Stomach smooth muscle (tissue), 2 donors: ENCODE results near the gene NRXN3.

Experiments
- H3K27ac ChIP-seq: one replicate; pipeline ENCODE4 v1.7.0; 2013; ENCODE audit warnings: mild to moderate bottlenecking, low read length, inconsistent platforms
- H3K27me3 ChIP-seq, 2 donors: one replicate each; pipeline ENCODE4 v1.7.0; 2013; ENCODE audit warnings: low read length in 2 of 2; ENCODE audit not compliant: insufficient read depth in 2 of 2, control insufficient read depth in 1 of 2
- H3K36me3 ChIP-seq, 2 donors: one replicate each; pipeline ENCODE4 v1.7.0; 2013; ENCODE audit warnings: low read length in 2 of 2; ENCODE audit not compliant: control insufficient read depth in 2 of 2, insufficient read depth in 2 of 2
- H3K4me1 ChIP-seq: one replicate; pipeline ENCODE4 v1.7.0; 2013; ENCODE audit warnings: low read length; ENCODE audit not compliant: control insufficient read depth, insufficient read depth
- H3K4me3 ChIP-seq, 2 donors: one replicate each; pipeline ENCODE4 v1.7.0; 2013; ENCODE audit warnings: low read length in 2 of 2
- H3K9ac ChIP-seq, 2 donors: one replicate each; pipeline ENCODE4 v1.7.0; 2013; ENCODE audit warnings: low read length in 2 of 2, mild to moderate bottlenecking in 1 of 2
- H3K9me3 ChIP-seq, 2 donors: one replicate each; pipeline ENCODE4 v1.7.0; 2013; ENCODE audit warnings: low read length in 2 of 2; ENCODE audit not compliant: control insufficient read depth in 2 of 2
- donor health status: healthy.
- donor health status: Pancreatic carcinoma.

The NRXN3 gene

DNA sequence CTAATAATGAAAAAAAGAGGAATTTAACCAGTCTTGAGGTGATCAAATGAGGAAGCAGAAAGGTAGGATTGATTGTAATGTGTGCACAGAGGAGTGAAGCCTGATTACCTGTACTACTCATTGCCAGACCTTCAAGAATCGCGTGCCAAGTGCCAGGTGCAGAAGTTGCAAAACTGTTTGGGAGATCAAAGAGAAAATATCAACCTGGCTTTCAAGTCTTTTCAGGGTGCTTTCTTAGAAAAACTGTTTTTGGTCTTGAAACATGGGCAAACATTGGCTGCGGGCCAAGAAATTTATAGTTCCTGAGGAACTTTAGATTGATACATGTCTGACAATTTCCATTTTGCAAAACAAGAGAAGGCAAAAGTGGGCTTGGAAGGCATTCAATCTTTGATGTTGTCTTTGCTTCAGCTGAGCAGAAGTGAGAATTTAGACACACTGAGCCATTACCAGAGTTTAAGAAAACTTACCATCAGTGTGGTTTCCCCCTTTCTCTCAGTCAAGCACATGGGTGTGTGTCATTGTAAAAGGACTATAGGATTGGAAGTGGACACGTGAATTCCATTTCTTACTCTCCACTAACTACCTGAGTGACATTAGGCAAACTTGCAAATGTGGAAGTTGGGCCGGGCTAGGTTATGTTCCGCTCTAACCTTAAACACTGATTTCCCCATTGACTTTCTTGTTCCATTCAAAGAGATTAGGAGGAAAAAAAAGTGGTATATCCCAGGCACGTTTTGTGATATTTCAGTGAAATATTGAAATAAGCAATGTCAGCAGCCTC, 1555.0 kb downstream of the NRXN3 start:
- no peaks in the 10 kb centered on the region for H3K27me3 ChIP-seq
- H3K27ac ChIP-seq: no peak overlapping the region
- H3K9me3 ChIP-seq: no peaks in the 10 kb centered on the region
- H3K36me3 ChIP-seq: no peaks in the 10 kb centered on the region
- H3K9ac ChIP-seq: no peak overlapping the region
- H3K4me1 ChIP-seq: no peaks in the 10 kb centered on the region
- no peak overlapping the region for H3K4me3 ChIP-seq

DNA sequence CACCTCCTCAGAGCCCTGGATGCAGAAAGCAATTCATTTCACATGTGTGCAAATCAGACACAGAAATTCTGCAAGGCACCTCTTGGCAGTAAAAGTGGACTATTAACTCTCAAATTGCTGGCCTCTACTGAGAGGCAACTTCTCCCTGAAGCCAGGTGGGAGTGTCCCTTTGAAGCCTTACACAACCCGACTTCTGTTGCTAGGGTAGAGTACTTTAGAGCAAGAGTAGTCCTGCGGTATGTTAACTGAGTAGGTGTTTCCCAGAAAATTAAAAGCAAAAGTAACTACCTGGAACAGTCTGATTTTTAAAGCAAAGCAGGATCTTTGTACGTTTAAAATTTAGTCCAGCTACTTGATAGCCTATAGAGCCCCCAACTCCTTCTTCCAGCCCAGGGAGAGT, 1557.7 kb downstream of the NRXN3 start:
- Histone ChIP-seq H3K27ac (no peak overlapping the region), H3K4me1 (no peaks in the 10 kb centered on the region), H3K27me3 (no peaks in the 10 kb centered on the region), H3K9me3 (no peaks in the 10 kb centered on the region), H3K36me3 (no peaks in the 10 kb centered on the region), H3K9ac (no peak overlapping the region), H3K4me3 (no peak overlapping the region)

DNA sequence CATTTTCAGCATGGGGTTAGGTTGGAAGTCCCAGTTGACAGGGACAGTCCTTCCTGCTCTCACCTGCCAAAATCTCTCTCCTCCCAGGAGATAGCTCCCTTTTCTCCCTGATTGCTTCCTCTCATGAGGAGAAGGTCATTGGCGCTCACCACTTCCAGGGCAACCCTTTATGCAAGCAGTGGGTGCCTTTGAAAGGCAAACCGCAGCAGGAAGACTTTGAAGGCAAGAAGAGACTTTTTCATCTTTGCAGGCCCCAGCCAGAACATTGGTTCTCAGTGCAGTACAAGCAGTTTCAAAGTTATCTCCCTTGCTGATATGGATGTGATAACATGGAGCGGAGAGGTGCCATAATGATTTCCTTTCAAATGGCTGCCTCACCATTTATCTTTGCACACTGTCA, 1558.2 kb downstream of the NRXN3 start:
- no peak overlapping the region for H3K27ac ChIP-seq
- H3K4me1 ChIP-seq: no peaks in the 10 kb centered on the region
- no peaks in the 10 kb centered on the region for H3K27me3 ChIP-seq
- no peak overlapping the region for H3K9ac ChIP-seq
- no peaks in the 10 kb centered on the region for H3K9me3 ChIP-seq
- no peak overlapping the region for H3K4me3 ChIP-seq
- H3K36me3 ChIP-seq: no peaks in the 10 kb centered on the region

DNA sequence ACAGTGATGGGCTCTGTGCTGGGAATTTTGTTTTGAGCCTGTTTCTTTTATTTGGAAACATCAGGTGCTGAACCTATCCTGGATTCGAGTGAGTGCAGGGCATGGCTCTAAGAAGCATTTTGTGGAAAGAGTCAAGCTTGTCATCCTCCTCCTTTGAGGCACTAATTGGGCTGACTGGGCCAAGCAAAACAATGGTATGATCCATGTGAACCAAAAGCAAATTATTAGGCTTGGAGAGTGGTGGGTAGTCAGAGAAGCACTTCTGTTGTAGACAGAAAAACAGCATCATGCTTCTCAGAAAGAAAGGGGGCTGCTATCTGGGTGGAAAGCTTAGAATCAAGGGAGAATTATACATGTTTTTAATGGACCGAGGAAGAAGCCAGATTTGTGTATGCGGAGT, 1559.6 kb downstream of the NRXN3 start:
- H3K4me3 ChIP-seq: no peak overlapping the region
- no peaks in the 10 kb centered on the region for H3K9me3 ChIP-seq
- no peaks in the 10 kb centered on the region for H3K27me3 ChIP-seq
- H3K4me1 ChIP-seq: no peaks in the 10 kb centered on the region
- H3K9ac ChIP-seq: no peak overlapping the region
- H3K36me3 ChIP-seq: no peaks in the 10 kb centered on the region
- no peak overlapping the region for H3K27ac ChIP-seq

DNA sequence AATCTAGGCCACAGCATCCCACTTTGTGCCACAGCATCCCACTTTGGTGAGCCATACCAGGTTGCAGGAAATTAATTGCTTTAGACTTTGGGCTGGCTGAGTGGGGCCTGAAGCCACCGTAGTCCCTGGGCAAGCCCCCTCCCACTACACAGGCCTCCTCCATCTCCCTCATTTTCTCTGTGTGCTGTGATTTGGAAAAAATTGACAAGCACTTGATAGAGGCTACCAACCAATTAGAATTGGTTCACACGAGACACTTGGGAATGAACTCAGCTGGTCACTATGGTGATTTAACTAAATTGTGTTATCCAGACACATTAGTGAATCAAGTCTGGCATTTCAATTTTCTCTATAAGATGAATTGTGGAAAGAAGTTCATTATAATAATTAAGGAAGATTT, 1560.0 kb downstream of the NRXN3 start:
- H3K36me3 ChIP-seq: no peaks in the 10 kb centered on the region
- H3K4me1 ChIP-seq: no peaks in the 10 kb centered on the region
- no peaks in the 10 kb centered on the region for H3K27me3 ChIP-seq
- H3K9ac ChIP-seq: no peak overlapping the region
- H3K9me3 ChIP-seq: no peaks in the 10 kb centered on the region
- no peak overlapping the region for H3K4me3 ChIP-seq
- H3K27ac ChIP-seq: no peak overlapping the region

DNA sequence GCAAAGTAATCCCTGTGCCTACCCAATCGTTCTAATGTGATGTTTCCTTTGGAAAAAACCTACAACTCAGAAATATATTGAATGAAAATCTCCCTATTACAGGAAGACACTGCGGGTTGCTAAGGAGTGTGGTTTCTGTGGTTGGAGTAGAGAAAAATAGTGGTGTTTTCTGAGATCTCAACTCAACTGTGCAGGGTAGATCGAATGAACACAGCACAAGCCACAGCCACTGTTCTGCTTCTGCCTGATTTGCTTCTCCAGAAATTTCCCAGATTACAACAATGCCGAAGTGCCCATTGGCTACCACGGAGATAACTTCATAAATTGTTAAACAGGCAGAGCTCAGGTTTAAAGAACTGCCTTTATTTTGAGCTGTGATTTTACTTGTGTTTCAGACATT, 1560.8 kb downstream of the NRXN3 start:
- no peaks in the 10 kb centered on the region for H3K27me3 ChIP-seq
- H3K27ac ChIP-seq: no peak overlapping the region
- H3K36me3 ChIP-seq: no peaks in the 10 kb centered on the region
- H3K4me1 ChIP-seq: no peaks in the 10 kb centered on the region
- H3K4me3 ChIP-seq: no peak overlapping the region
- H3K9ac ChIP-seq: no peak overlapping the region
- H3K9me3 ChIP-seq: no peaks in the 10 kb centered on the region

DNA sequence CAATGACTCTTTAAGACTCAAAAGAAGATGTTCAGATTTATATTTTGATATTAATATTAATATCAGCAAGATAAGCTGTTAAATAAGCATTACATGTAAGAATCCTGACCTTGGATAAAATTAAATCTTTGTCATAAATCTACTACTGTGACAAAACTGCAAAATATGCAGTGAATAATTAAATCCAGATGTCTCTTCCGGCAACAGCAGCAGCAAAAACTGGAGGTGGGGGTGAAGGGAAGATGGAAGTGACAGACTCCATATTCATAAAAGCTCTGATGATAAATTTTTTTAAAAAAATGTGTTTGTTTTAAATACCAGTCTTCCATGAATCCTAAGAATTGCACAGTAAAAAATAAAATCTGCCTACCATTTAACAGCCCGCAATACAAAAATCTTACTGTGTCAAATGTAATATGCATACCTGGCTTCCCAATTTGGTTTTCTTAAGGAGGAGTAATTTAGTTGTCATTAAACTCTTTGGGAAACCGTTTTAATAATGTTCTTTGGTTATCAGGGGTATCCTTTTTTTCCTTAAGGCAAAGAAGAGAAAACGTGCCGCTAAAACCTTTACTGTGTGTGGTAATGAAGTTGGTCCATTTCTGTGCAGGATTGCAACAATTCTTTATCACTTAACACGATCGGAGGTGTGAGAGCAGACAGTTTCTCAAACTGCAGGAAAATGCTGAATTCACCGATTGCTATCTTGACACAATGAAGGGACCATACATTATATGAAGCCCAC, 1562.9 kb downstream of the NRXN3 start:
- Histone ChIP-seq H3K9me3 (peaks cover 0 to 8% of the 10 kb centered on the region in 2 donors), H3K4me3 (no peak overlapping the region), H3K27ac (no peak overlapping the region)

DNA sequence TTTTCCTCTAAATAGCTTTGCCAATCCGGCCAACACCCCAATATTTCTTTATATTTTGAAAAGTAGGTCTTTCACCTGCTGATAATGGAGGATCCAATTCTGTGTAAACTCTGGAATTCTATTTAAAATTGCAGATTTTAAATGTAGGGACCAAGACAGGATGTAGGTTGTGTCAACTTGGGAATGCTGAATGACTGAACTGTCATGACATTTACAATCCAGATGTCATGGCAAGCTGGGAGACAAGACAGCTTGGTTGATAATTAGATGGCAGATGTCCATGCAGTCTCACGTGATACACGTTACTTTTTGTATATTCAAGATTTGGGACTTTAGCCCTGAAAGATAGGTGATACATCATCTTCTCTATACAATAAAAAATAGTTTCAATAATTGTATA, 1564.0 kb downstream of the NRXN3 start:
- Histone ChIP-seq H3K9me3 (peaks cover 0 to 10% of the 10 kb centered on the region in 2 donors), H3K36me3 (peaks cover 3% of the 10 kb centered on the region in 2 donors), H3K4me3 (no peak overlapping the region)

More for the DNA sequence above, 1562.9 kb downstream of the NRXN3 start:
- H3K36me3 ChIP-seq: peaks cover 3% of the 10 kb centered on the region in 2 donors
- H3K27me3 ChIP-seq: no peaks in the 10 kb centered on the region
- H3K9ac ChIP-seq: no peak overlapping the region
- H3K4me1 ChIP-seq: no peaks in the 10 kb centered on the region

DNA sequence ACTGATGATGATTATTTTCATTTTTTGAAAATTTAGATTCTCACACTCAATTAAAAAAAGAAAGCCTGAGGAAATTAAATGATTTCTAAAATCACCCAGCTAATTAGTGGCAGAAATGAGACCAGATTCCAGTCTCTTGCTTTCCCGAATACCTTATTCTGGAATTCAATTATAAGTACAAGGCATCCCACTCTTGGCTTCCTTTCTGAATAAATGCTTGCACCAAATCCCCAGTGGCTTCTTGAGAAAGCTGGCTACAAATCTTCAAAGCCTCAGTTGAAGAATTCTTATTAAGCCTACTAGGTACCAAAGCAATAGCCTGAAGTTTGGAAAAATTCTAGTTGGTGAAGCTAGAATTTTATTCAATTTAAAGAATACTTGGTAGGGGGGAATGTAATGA, 1564.5 kb downstream of the NRXN3 start:
- peaks cover 0 to 10% of the 10 kb centered on the region in 2 donors for H3K9me3 ChIP-seq
- no peak overlapping the region for H3K27ac ChIP-seq
- no peak overlapping the region for H3K4me3 ChIP-seq

More for the DNA sequence above, 1564.0 kb downstream of the NRXN3 start:
- H3K4me1 ChIP-seq: no peaks in the 10 kb centered on the region
- no peaks in the 10 kb centered on the region for H3K27me3 ChIP-seq
- H3K9ac ChIP-seq: no peak overlapping the region
- H3K27ac ChIP-seq: no peak overlapping the region

DNA sequence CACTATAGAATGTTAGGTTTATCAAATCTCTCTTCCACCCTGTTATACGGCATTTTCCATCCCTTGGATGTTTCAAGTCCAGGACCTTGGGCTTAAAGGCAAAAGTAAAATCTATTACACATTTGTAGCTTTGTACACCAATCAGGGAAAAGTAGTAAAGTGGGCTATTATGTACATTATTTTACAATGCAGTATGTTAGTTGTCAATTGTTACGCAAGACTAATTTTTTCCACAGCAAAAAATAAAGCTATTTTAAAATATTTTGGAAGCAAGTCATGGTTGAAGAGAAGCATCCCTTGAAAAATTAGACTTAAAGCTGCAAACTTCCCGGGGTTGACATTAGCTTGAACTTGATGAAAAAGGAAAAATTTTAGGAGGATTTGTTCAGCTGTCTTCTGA, 1564.9 kb downstream of the NRXN3 start:
- peaks cover 3% of the 10 kb centered on the region in 2 donors for H3K36me3 ChIP-seq
- H3K4me3 ChIP-seq: no peak overlapping the region
- no peaks in the 10 kb centered on the region for H3K4me1 ChIP-seq
- no peak overlapping the region for H3K27ac ChIP-seq
- H3K9me3 ChIP-seq: peaks cover 0 to 10% of the 10 kb centered on the region in 2 donors
- H3K9ac ChIP-seq: no peak overlapping the region
- no peaks in the 10 kb centered on the region for H3K27me3 ChIP-seq

More for the DNA sequence above, 1564.5 kb downstream of the NRXN3 start:
- no peaks in the 10 kb centered on the region for H3K27me3 ChIP-seq
- H3K36me3 ChIP-seq: peaks cover 3% of the 10 kb centered on the region in 2 donors
- H3K9ac ChIP-seq: no peak overlapping the region
- no peaks in the 10 kb centered on the region for H3K4me1 ChIP-seq
